Prostate gland (tissue), 2 donors: ENCODE measurements around the gene USP24.

Experiments
- POLR2A ChIP-seq: fragments of 450-650 bp; IDR thresholded peaks from one replicate; pipeline ENCODE4 v1.6.1; 2016; ENCODE audit warnings: antibody characterized with exemption, mild to moderate bottlenecking
- TF ChIP-seq, protein P1 (sequence below), 4 experiments: fragments of 200-600 bp in 2 of 4; fragments of 450-650 bp in 2 of 4; sonication (generic) in 2 of 4; IDR thresholded peaks; 1 replicate in 3 of 4; 2 replicates in 1 of 4; pipeline ENCODE4 v1.5.1; 2016 to 2019; ENCODE audit warnings: antibody characterized with exemption in 4 of 4, mild to moderate bottlenecking in 2 of 4, moderate library complexity in 2 of 4

DNA sequence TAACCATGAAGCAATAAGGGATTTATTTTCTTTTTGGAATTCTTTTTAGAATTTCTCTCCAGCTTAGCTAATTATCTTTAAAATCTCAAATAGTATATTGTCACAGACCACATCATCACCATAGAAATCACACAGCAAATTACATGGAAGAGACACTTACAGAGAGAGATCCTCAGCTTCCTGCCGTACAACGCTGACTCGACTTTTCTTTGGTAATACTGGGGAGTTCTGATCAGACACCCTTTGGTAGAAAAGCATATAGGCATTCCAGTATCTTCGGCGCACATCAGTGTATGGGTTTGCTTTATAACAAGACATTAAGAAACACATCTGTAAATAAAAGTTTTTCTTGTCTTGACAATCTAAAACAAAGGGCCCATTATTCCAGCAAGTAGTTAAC, 120.1 kb downstream of the USP24 start:
- TF ChIP-seq, protein P1, sequence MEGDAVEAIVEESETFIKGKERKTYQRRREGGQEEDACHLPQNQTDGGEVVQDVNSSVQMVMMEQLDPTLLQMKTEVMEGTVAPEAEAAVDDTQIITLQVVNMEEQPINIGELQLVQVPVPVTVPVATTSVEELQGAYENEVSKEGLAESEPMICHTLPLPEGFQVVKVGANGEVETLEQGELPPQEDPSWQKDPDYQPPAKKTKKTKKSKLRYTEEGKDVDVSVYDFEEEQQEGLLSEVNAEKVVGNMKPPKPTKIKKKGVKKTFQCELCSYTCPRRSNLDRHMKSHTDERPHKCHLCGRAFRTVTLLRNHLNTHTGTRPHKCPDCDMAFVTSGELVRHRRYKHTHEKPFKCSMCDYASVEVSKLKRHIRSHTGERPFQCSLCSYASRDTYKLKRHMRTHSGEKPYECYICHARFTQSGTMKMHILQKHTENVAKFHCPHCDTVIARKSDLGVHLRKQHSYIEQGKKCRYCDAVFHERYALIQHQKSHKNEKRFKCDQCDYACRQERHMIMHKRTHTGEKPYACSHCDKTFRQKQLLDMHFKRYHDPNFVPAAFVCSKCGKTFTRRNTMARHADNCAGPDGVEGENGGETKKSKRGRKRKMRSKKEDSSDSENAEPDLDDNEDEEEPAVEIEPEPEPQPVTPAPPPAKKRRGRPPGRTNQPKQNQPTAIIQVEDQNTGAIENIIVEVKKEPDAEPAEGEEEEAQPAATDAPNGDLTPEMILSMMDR (IDR thresholded peaks at IDR 0.05), result no peak
- no peak for TF ChIP-seq POLR2A
